ENCODE results near the gene NKD1. TPM values are rescaled to one million over a fixed set of nuclear protein-coding genes. Genes with fewer than 3 reads are reported as not detected.

Gene NKD1
- total RNA-seq, 1 donor from 2014 or later = 0.33 TPM

- Histone ChIP-seq H3K27me3 (ENCODE audit: control insufficient read depth, insufficient read depth, low read length) (peaks cover 21% of the 10 kb centered on the region), H3K36me3 (ENCODE audit: control insufficient read depth, insufficient read depth, low read length) (no peaks in the 10 kb centered on the region), H3K4me3 (ENCODE audit: low read depth, low read length) (no peak overlapping the region)
- no peak for TF ChIP-seq CTCF (IDR thresholded peaks at IDR 0.05; ENCODE audit: insufficient read depth, low read length, poor library complexity, severe bottlenecking)
- DNase-seq (ENCODE audit: low read depth) = no peak
These were observed 5.5 kb upstream of the NKD1 start for GRCh38 chr16:50542703-50543102.

- Histone ChIP-seq H3K36me3 (ENCODE audit: control insufficient read depth, insufficient read depth, low read length) (no peaks in the 10 kb centered on the region), H3K27me3 (ENCODE audit: control insufficient read depth, insufficient read depth, low read length) (peaks cover 36% of the 10 kb centered on the region), H3K4me3 (ENCODE audit: low read depth, low read length) (no peak overlapping the region)
- DNase-seq (ENCODE audit: low read depth) = no peak
- no peak for TF ChIP-seq CTCF (IDR thresholded peaks at IDR 0.05; ENCODE audit: insufficient read depth, low read length, poor library complexity, severe bottlenecking)
These were observed 2.1 kb upstream of the NKD1 start for GRCh38 chr16:50546125-50546524.

GRCh38 chr16:50547340-50548124 is 664 bp upstream of the NKD1 start:
- H3K36me3 ChIP-seq (ENCODE audit: control insufficient read depth, insufficient read depth, low read length) = no peaks in the 10 kb centered on the region
- no peak for DNase-seq (ENCODE audit: low read depth)
- TF ChIP-seq CTCF (IDR thresholded peaks at IDR 0.05; ENCODE audit: insufficient read depth, low read length, poor library complexity, severe bottlenecking) = peak; percentile 43
- H3K4me3 ChIP-seq (ENCODE audit: low read depth, low read length) = peak overlapping the region; percentile 39
- peaks cover 37% of the 10 kb centered on the region for H3K27me3 ChIP-seq (ENCODE audit: control insufficient read depth, insufficient read depth, low read length)

GRCh38 chr16:50548909-50549560 is 839 bp downstream of the NKD1 start:
- Histone ChIP-seq H3K36me3 (ENCODE audit: control insufficient read depth, insufficient read depth, low read length) (no peaks in the 10 kb centered on the region), H3K4me3 (ENCODE audit: low read depth, low read length) (peak overlapping the region; percentile 39), H3K27me3 (ENCODE audit: control insufficient read depth, insufficient read depth, low read length) (peaks cover 33% of the 10 kb centered on the region)
- DNase-seq (ENCODE audit: low read depth) = no peak
- no peak for TF ChIP-seq CTCF (IDR thresholded peaks at IDR 0.05; ENCODE audit: insufficient read depth, low read length, poor library complexity, severe bottlenecking)

- no peak for DNase-seq (ENCODE audit: low read depth)
- Histone ChIP-seq H3K4me3 (ENCODE audit: low read depth, low read length) (no peak overlapping the region), H3K27me3 (ENCODE audit: control insufficient read depth, insufficient read depth, low read length) (peaks cover 32% of the 10 kb centered on the region), H3K36me3 (ENCODE audit: control insufficient read depth, insufficient read depth, low read length) (no peaks in the 10 kb centered on the region)
- TF ChIP-seq CTCF (IDR thresholded peaks at IDR 0.05; ENCODE audit: insufficient read depth, low read length, poor library complexity, severe bottlenecking) = no peak
These were observed 1.3 kb downstream of the NKD1 start for GRCh38 chr16:50549561-50549915.
